OCI-LY7 (cell line): ENCODE data around the gene RAB27B. TPM values are rescaled to one million over a fixed set of nuclear protein-coding genes. Genes with fewer than 3 reads are reported as not detected.

Source experiments
- BruUV-seq: library from RNA; stranded (reverse); fragments of 400-500 nt; replicated peaks from 2 replicates; lab custom pipeline; 2021; lab: Mats Ljungman, UMichigan
- CTCF ChIA-PET: fragments of 300-600 bp; sonication (Branson Sonifier 250); formaldehyde crosslinking; loops from one replicate; lab custom pipeline; 2022; ENCODE audit warnings: antibody characterized with exemption; ENCODE audit not compliant: unreplicated experiment; lab: Charles Lee
- POLR2A ChIA-PET: fragments of 300-600 bp; sonication (Branson Sonifier 250); formaldehyde crosslinking; loops from one replicate; lab custom pipeline; 2022; ENCODE audit warnings: antibody characterized with exemption; lab: Charles Lee
- DNase-seq: peaks from one replicate; pipeline ENCODE4 v3.0.0-alpha.2; 2015; ENCODE audit warnings: low spot score
- H2AFZ ChIP-seq: fragments of 200-600 bp; sonication (generic), shearing (Covaris generic); 2 replicates; pipeline ENCODE4 v1.6.1; 2014; ENCODE audit warnings: mild to moderate bottlenecking, antibody characterized with exemption, low read length, moderate library complexity
- H3K27ac ChIP-seq: fragments of 200-600 bp; sonication (generic); 2 replicates; pipeline ENCODE4 v1.5.1; 2014; ENCODE audit warnings: mixed run types, low read depth, mild to moderate bottlenecking, moderate library complexity, low read length, inconsistent platforms; ENCODE audit not compliant: poor library complexity, severe bottlenecking
- H3K36me3 ChIP-seq: fragments of 200-600 bp; sonication (generic); 2 replicates; pipeline ENCODE4 v1.6.1; 2014; ENCODE audit warnings: mild to moderate bottlenecking, antibody characterized with exemption, low read length, moderate library complexity, mixed read lengths; ENCODE audit not compliant: insufficient read depth
- H3K4me1 ChIP-seq: fragments of 200-600 bp; sonication (generic); 2 replicates; pipeline ENCODE4 v1.5.1; 2014; ENCODE audit warnings: mild to moderate bottlenecking, low read length; ENCODE audit not compliant: insufficient read depth, poor library complexity, severe bottlenecking
- H3K4me2 ChIP-seq: fragments of 200-600 bp; sonication (generic); 2 replicates; pipeline ENCODE4 v1.6.1; 2014; ENCODE audit warnings: mild to moderate bottlenecking, low read length
- H3K4me3 ChIP-seq: fragments of 200-600 bp; sonication (generic); 2 replicates; pipeline ENCODE4 v1.5.1; 2014; ENCODE audit warnings: mild to moderate bottlenecking, low read depth, low read length; ENCODE audit not compliant: poor library complexity, severe bottlenecking
- H3K79me2 ChIP-seq: fragments of 200-600 bp; sonication (generic); 2 replicates; pipeline ENCODE4 v1.6.1; 2016; ENCODE audit warnings: low read depth, mild to moderate bottlenecking, low read length, moderate library complexity, mixed read lengths; ENCODE audit not compliant: insufficient read depth
- H3K9me2 ChIP-seq: fragments of 200-600 bp; sonication (generic); 2 replicates; pipeline ENCODE4 v1.6.1; 2016; ENCODE audit warnings: mild to moderate bottlenecking, low read length, mixed read lengths; ENCODE audit not compliant: insufficient read depth
- H3K9me3 ChIP-seq: fragments of 200-600 bp; sonication (generic); 2 replicates; pipeline ENCODE4 v1.6.1; 2014; ENCODE audit warnings: mild to moderate bottlenecking, mixed run types, low read length, mixed read lengths
- H4K20me1 ChIP-seq: fragments of 200-600 bp; sonication (generic); 2 replicates; pipeline ENCODE4 v1.6.1; 2014; ENCODE audit warnings: mild to moderate bottlenecking, antibody characterized with exemption, low read length, moderate library complexity, mixed read lengths; ENCODE audit not compliant: insufficient read depth
- CTCF ChIP-seq: fragments of 200-600 bp; sonication (generic); conservative IDR thresholded peaks from 2 replicates; pipeline ENCODE4 v1.5.1; 2014; ENCODE audit warnings: mild to moderate bottlenecking, antibody characterized with exemption, low read length, moderate library complexity, mixed read lengths
- EZH2phosphoT487 ChIP-seq: fragments of 200-600 bp; sonication (generic); IDR thresholded peaks from 2 replicates; pipeline ENCODE4 v1.6.1; 2018; ENCODE audit warnings: low read depth, borderline replicate concordance, mild to moderate bottlenecking, mixed run types, antibody characterized with exemption, low read length, moderate library complexity, mixed read lengths
- intact Hi-C: fragments of 100-400 bp; cut with micrococcal nuclease; formaldehyde crosslinking; loops from one replicate; pipeline ENCODE4 v1.10.0; 2022; ENCODE audit not compliant: unreplicated experiment
- total RNA-seq, 2 experiments: library from RNA; depleted of rRNA in 1 of 2; stranded (reverse); fragments of >200 nt in 1 of 2; shearing (Covaris generic) in 1 of 2; gene quantifications; 2 replicates each; pipeline ENCODE4 v1.2.3, GENCODE V29; 2014 to 2022

Gene RAB27B
- total RNA-seq, 2 experiments from 2014 or later = not detected

- no peak for DNase-seq
- BruUV-seq = no TSS peak
- Histone ChIP-seq H3K4me2 (no peak overlapping the region), H3K27ac (no peak overlapping the region), H3K9me3 (no peaks in the 10 kb centered on the region), H3K4me3 (no peak overlapping the region), H3K9me2 (no peaks in the 10 kb centered on the region), H3K79me2 (no peaks in the 10 kb centered on the region), H2AFZ (no peak overlapping the region), H3K36me3 (no peaks in the 10 kb centered on the region), H4K20me1 (no peaks in the 10 kb centered on the region), H3K4me1 (no peaks in the 10 kb centered on the region)
- ChIA-PET CTCF (no interaction called here), POLR2A (interaction anchor here (0.6 kb wide), 1 partner anchor 62 kb away, joined by 3 read pairs; no protein-coding TSS in a partner anchor)
- intact Hi-C loops = no loop called here
- no peak for TF ChIP-seq CTCF
- no peak for TF ChIP-seq EZH2phosphoT487
Observed at GRCh38 chr18:54787616-54788015, 40.7 kb upstream of the RAB27B start.

GRCh38 chr18:54790109-54790508 is 38.2 kb upstream of the RAB27B start:
- intact Hi-C loops = no loop called here
- Histone ChIP-seq H2AFZ (no peak overlapping the region), H3K27ac (no peak overlapping the region), H3K9me3 (no peaks in the 10 kb centered on the region), H3K79me2 (no peaks in the 10 kb centered on the region), H4K20me1 (no peaks in the 10 kb centered on the region), H3K36me3 (no peaks in the 10 kb centered on the region), H3K4me2 (no peak overlapping the region), H3K4me3 (no peak overlapping the region), H3K9me2 (no peaks in the 10 kb centered on the region), H3K4me1 (no peaks in the 10 kb centered on the region)
- BruUV-seq = no TSS peak
- CTCF ChIA-PET = no interaction called here
- POLR2A ChIA-PET = no interaction called here
- TF ChIP-seq CTCF (no peak), EZH2phosphoT487 (no peak)
- DNase-seq = no peak

GRCh38 chr18:54791657-54792056 is 36.6 kb upstream of the RAB27B start:
- intact Hi-C loops = no loop called here
- Histone ChIP-seq H3K4me3 (no peak overlapping the region), H3K79me2 (no peaks in the 10 kb centered on the region), H3K4me2 (no peak overlapping the region), H2AFZ (no peak overlapping the region), H3K9me3 (no peaks in the 10 kb centered on the region), H3K36me3 (no peaks in the 10 kb centered on the region), H3K9me2 (no peaks in the 10 kb centered on the region), H3K27ac (no peak overlapping the region), H4K20me1 (no peaks in the 10 kb centered on the region), H3K4me1 (no peaks in the 10 kb centered on the region)
- TF ChIP-seq CTCF = no peak
- no peak for TF ChIP-seq EZH2phosphoT487
- ChIA-PET CTCF (no interaction called here), POLR2A (no interaction called here)
- no TSS peak for BruUV-seq
- DNase-seq = no peak
